GM12873 (cell line): ENCODE results near the gene CRB3.

Experiments
- TF ChIP-seq, protein P1 (sequence below): IDR thresholded peaks from 2 replicates; pipeline ENCODE4 v1.5.1; 2012; ENCODE audit warnings: low read depth, mild to moderate bottlenecking, moderate library complexity, low read length, control low read depth; ENCODE audit not compliant: insufficient read depth; ENCODE audit errors: missing control alignments

CRB3 gene

GRCh38 chr19:6503407-6504201 lies 39.5 kb downstream of the CRB3 start:
- TF ChIP-seq, protein P1, sequence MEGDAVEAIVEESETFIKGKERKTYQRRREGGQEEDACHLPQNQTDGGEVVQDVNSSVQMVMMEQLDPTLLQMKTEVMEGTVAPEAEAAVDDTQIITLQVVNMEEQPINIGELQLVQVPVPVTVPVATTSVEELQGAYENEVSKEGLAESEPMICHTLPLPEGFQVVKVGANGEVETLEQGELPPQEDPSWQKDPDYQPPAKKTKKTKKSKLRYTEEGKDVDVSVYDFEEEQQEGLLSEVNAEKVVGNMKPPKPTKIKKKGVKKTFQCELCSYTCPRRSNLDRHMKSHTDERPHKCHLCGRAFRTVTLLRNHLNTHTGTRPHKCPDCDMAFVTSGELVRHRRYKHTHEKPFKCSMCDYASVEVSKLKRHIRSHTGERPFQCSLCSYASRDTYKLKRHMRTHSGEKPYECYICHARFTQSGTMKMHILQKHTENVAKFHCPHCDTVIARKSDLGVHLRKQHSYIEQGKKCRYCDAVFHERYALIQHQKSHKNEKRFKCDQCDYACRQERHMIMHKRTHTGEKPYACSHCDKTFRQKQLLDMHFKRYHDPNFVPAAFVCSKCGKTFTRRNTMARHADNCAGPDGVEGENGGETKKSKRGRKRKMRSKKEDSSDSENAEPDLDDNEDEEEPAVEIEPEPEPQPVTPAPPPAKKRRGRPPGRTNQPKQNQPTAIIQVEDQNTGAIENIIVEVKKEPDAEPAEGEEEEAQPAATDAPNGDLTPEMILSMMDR: no peak

- TF ChIP-seq, protein P1: no peak
Observed at GRCh38 chr19:6509118-6509971, 45.3 kb downstream of the CRB3 start.

GRCh38 chr19:6510618-6511017 lies 46.5 kb downstream of the CRB3 start:
- TF ChIP-seq, protein P1: no peak

DNA sequence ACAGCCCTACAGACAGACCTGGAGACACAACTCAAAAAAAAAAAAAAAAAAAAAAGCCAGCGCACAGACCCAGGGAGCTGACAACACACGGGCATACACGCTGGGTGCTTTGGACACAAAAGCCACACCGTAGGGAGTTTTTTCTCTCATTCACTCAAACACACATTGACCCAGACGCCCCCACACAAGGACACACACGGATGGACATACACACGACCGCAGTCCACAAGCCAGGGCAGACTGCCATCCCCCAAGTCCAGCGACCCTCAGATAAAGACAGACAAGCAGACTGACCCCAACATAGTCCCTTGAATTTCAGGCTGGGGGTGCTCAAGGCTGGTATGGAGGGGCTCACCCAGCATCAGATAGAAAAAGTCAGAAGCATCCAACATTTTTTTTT lies 50.0 kb downstream of the CRB3 start:
- TF ChIP-seq, protein P1: no peak

- TF ChIP-seq, protein P1: no peak
Observed at GRCh38 chr19:6514926-6515544, 51.0 kb downstream of the CRB3 start.

DNA sequence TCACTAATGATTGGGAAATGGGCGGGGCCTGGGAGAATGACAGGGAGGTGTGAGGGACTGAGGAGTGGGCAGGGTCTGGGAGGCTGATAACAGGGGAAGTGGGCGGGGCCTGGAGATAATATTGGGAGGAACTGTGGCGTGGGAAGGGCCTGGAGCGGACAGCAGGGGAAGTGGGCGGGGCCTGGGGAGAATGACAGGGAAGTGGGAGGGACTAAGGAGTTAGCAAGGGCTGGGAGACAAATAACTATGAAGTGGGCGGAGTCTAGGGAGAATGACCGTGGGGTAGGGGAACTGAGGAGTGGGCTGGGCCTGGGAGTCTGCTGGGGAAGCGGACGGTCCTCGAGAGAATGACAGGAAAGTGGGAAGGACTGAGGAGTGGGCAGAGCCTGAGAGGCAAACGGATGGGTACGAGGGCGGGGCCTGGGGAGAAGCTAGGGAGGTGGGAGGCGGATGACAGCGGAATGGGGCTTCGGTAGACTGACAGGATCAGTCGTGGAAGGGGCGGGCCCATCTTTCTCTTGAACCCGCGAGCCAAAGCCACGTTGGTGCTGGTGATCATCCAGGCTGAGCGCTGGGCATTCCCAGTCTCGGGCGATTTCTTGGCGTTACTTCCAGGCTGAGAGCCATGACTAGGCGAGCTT lies 52.1 kb downstream of the CRB3 start:
- TF ChIP-seq, protein P1: no peak
